HepG2 (cell line): ENCODE results near the gene TPX2. TPM values are rescaled to one million over a fixed set of nuclear protein-coding genes. Genes with fewer than 3 reads are reported as not detected.
A peak's percentile ranks its signal among the peaks of the same experiment; 100 is the strongest.

Experiments used
- DNMT3B ChIP-seq: conservative IDR thresholded peaks from 2 replicates; pipeline ENCODE4 v1.6.1; 2016; ENCODE audit warnings: missing biosample characterization, control low read depth
- ESRRA ChIP-seq: sonication (generic); formaldehyde crosslinking; IDR thresholded peaks from 2 replicates; pipeline ENCODE4 v1.5.1; 2020; ENCODE audit warnings: mild to moderate bottlenecking, low read depth, missing genetic modification reagents
- IKZF1 ChIP-seq: fragments of 450-650 bp; IDR thresholded peaks from 2 replicates; pipeline ENCODE4 v1.7.1; 2016
- JUNB ChIP-seq: sonication (generic); formaldehyde crosslinking; IDR thresholded peaks from 2 replicates; pipeline ENCODE4 v1.8.0; 2022; ENCODE audit warnings: missing genetic modification reagents, mild to moderate bottlenecking, borderline replicate concordance
- MXD3 ChIP-seq: IDR thresholded peaks from 2 replicates; pipeline ENCODE4 v1.6.1; 2016; ENCODE audit warnings: mild to moderate bottlenecking, missing biosample characterization, missing genetic modification reagents
- MYNN ChIP-seq: sonication (generic); formaldehyde crosslinking; IDR thresholded peaks from 2 replicates; pipeline ENCODE4 v1.4.0; 2020; ENCODE audit warnings: mild to moderate bottlenecking, low read depth, missing genetic modification reagents
- NFE2L1 ChIP-seq: sonication (generic); formaldehyde crosslinking; IDR thresholded peaks from 2 replicates; pipeline ENCODE4 v1.4.0; 2020; ENCODE audit warnings: missing genetic modification reagents, mild to moderate bottlenecking, borderline replicate concordance
- SCMH1 ChIP-seq: sonication (generic); formaldehyde crosslinking; IDR thresholded peaks from 2 replicates; pipeline ENCODE4 v1.9.0; 2021; ENCODE audit warnings: missing genetic modification reagents, mild to moderate bottlenecking, borderline replicate concordance
- TMF1 ChIP-seq: sonication (generic); formaldehyde crosslinking; IDR thresholded peaks from 2 replicates; pipeline ENCODE4 v1.8.1; 2022; ENCODE audit warnings: low read depth, missing genetic modification reagents
- TOE1 ChIP-seq: sonication (generic); formaldehyde crosslinking; IDR thresholded peaks from 2 replicates; pipeline ENCODE4 v1.4.0; 2020; ENCODE audit warnings: mild to moderate bottlenecking, missing genetic modification reagents
- ZBTB40 ChIP-seq, 2 experiments: fragments of 450-650 bp in 1 of 2; sonication (generic) in 1 of 2; formaldehyde crosslinking in 1 of 2; IDR thresholded peaks; 2 replicates each; pipeline versions ENCODE4 v1.6.1 to v1.8.0; 2016 to 2022; ENCODE audit warnings: antibody characterized with exemption in 1 of 2, mild to moderate bottlenecking in 1 of 2, missing genetic modification reagents in 1 of 2
- ZNF225 ChIP-seq: sonication (generic); formaldehyde crosslinking; IDR thresholded peaks from 2 replicates; pipeline ENCODE4 v1.4.0; 2020; ENCODE audit warnings: mild to moderate bottlenecking, missing genetic modification reagents
- ZNF484 ChIP-seq: sonication (generic); formaldehyde crosslinking; IDR thresholded peaks from 2 replicates; pipeline ENCODE4 v1.5.1; 2020; ENCODE audit warnings: mild to moderate bottlenecking, low read depth, missing genetic modification reagents, borderline replicate concordance
- ZNF503 ChIP-seq: sonication (generic); formaldehyde crosslinking; IDR thresholded peaks from 2 replicates; pipeline ENCODE4 v1.4.0; 2020; ENCODE audit warnings: missing genetic modification reagents
- ZNF619 ChIP-seq: sonication (generic); formaldehyde crosslinking; IDR thresholded peaks from 2 replicates; pipeline ENCODE4 v1.4.0; 2020; ENCODE audit warnings: mild to moderate bottlenecking, missing genetic modification reagents
- ZNF773 ChIP-seq: sonication (generic); formaldehyde crosslinking; IDR thresholded peaks from 2 replicates; pipeline ENCODE4 v1.4.0; 2020; ENCODE audit warnings: missing genetic modification reagents, borderline replicate concordance
- polyA plus RNA-seq, 8 experiments: library from polyadenylated mRNA; depleted of rRNA in 3 of 8; stranded (reverse) in 7 of 8; unstranded in 1 of 8; fragments of >200 nt; fragmentation: Illumina TruSeq in 4 of 8; extraction: Trizol in 4 of 8; gene quantifications; 2 replicates each; pipeline versions ENCODE4 v1.2.1 to v1.2.3, GENCODE V29; 2011 to 2016; ENCODE audit warnings: low read depth in 4 of 8, missing spikeins in 1 of 8, mixed read lengths in 1 of 8; ENCODE audit not compliant: insufficient read depth in 1 of 8
- total RNA-seq, 5 experiments: library from RNA; depleted of rRNA; stranded (reverse); fragments of >200 nt; fragmentation: Illumina TruSeq; extraction: Trizol; gene quantifications; 2 replicates each; pipeline ENCODE4 v1.2.3, GENCODE V29; 2016; ENCODE audit warnings: low read depth in 1 of 5

Gene TPX2
- total and polyA plus RNA-seq, 2 of the 13 experiments (the other 11 are each of a cell fraction or from before 2014, with no cell fraction given), result 34.3 to 124 TPM

- TF ChIP-seq NFE2L1 (CRISPR knock-in tag) (peak; percentile 72; the same call in 1 of the 2 replicates), ZNF773 (CRISPR knock-in tag) (peak; percentile 52; the same call in 1 of the 2 replicates), ESRRA (peak; percentile 84), TOE1 (CRISPR knock-in tag) (peak; percentile 94), JUNB (CRISPR knock-in tag) (peak; percentile 94), ZNF619 (CRISPR knock-in tag) (no peak), ZBTB40 (IDR thresholded peaks at IDR 0.05) (peak; percentile 47), ZBTB40 (CRISPR knock-in tag; IDR thresholded peaks at IDR 0.05) (peak; percentile 76), ZNF484 (0 out of 2 replicates have a peak, but pooled peaks have one; percentile 75), MYNN (CRISPR knock-in tag) (no peak; the same call in 1 of the 2 replicates), ZNF503 (CRISPR knock-in tag) (peak; percentile 43; the same call in 1 of the 2 replicates), ZNF225 (CRISPR knock-in tag) (peak; percentile 55; the same call in 1 of the 2 replicates), DNMT3B (CRISPR knock-in tag) (peak; percentile 77; the same call in 1 of the 2 replicates), MXD3 (peak; percentile 91), IKZF1 (no peak), SCMH1 (no peak), TMF1 (CRISPR knock-in tag) (peak; percentile 96)
These were observed at the start of gene TPX2 (continued) for GRCh38 chr20:31738729-31739549.
